ENCODE data around the gene NFXL1. TPM values are rescaled to one million over a fixed set of nuclear protein-coding genes. Genes with fewer than 3 reads are reported as not detected.

Gene NFXL1
- total RNA-seq, 2 donors from 2014 or later = 17.5 to 19.1 TPM

GRCh38 chr4:47858006-47858405 lies 56.4 kb downstream of the NFXL1 start:
- no peak for TF ChIP-seq POLR2A (IDR thresholded peaks at IDR 0.05)
- no peak for TF ChIP-seq CTCF (IDR thresholded peaks at IDR 0.05)
- no peak for TF ChIP-seq POLR2AphosphoS5 (IDR thresholded peaks at IDR 0.05)
- Histone ChIP-seq H3K36me3 (no peaks in the 10 kb centered on the region), H3K27ac (no peak overlapping the region), H3K9me3 (no peaks in the 10 kb centered on the region), H3K27me3 (replicated peaks; ENCODE audit: insufficient read depth) (no peaks in the 10 kb centered on the region), H3K4me1 (replicated peaks) (no peaks in the 10 kb centered on the region), H3K4me3 (no peak overlapping the region)
- intact Hi-C loops (cut with DNase I) = no loop called here
- 84% methylated on average over 2 of the region's 2 CpGs for WGBS
- no peak for DNase-seq (ENCODE audit: low spot score)

DNA sequence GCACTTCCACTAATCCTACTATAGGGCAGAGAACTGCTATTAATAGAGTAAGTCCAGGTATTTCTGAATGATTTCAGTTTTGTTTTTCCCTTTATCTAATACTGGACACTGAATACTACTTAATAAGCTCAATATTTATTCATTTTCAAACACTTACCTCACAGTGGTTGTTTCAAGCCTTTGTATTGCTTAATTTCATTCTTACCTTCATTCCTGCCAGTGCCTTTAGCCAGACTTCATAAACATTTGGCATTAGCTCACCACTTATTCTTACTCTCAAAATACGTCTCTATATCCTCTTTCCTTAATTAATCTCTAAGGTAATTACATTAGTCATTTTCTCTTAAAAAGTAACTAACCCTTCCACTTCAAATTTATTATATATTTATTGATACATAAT lies 57.7 kb downstream of the NFXL1 start:
- Histone ChIP-seq H3K4me3 (no peak overlapping the region), H3K4me1 (replicated peaks) (peaks cover under 1% of the 10 kb centered on the region), H3K27ac (no peak overlapping the region), H3K27me3 (replicated peaks; ENCODE audit: insufficient read depth) (no peaks in the 10 kb centered on the region), H3K9me3 (no peaks in the 10 kb centered on the region), H3K36me3 (no peaks in the 10 kb centered on the region)
- 94% methylated on average over 1 of the region's 1 CpG for WGBS
- TF ChIP-seq CTCF (IDR thresholded peaks at IDR 0.05) = no peak
- no peak for TF ChIP-seq POLR2A (IDR thresholded peaks at IDR 0.05)
- TF ChIP-seq POLR2AphosphoS5 (IDR thresholded peaks at IDR 0.05) = no peak
- intact Hi-C loops (cut with DNase I) = no loop called here
- no peak for DNase-seq (ENCODE audit: low spot score)

- DNase-seq (ENCODE audit: low spot score) = no peak
- H3K4me3 ChIP-seq = no peak overlapping the region
- H3K27ac ChIP-seq = no peak overlapping the region
- 90% methylated on average over 2 of the region's 2 CpGs for WGBS
- H3K4me1 ChIP-seq (replicated peaks) = peaks cover 5% of the 10 kb centered on the region
- H3K27me3 ChIP-seq (replicated peaks; ENCODE audit: insufficient read depth) = no peaks in the 10 kb centered on the region
- H3K9me3 ChIP-seq = no peaks in the 10 kb centered on the region
- H3K36me3 ChIP-seq = no peaks in the 10 kb centered on the region
- TF ChIP-seq POLR2A (IDR thresholded peaks at IDR 0.05) (no peak), CTCF (IDR thresholded peaks at IDR 0.05) (no peak), POLR2AphosphoS5 (IDR thresholded peaks at IDR 0.05) (no peak)
- intact Hi-C loops (cut with DNase I) = no loop called here
Measured at GRCh38 chr4:47855350-47855749, 59.0 kb downstream of the NFXL1 start.

DNA sequence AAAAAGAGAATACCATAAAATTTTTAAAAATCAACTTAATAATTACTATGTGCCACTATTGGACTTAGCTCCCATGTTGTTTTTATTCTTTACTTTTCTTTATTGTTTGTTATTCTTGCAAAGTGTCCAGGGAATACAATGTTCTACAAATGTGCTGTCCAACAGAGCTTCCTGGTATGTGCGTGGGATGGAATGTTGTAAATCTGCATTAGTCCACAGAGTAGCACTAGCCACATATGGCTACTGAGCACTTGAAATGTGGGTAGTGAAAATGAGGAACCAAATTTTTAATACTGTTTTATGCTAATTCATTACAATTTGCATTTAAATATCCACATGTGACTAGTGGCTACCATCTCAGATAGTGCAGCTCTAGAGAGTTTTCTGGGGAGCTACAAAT lies 62.2 kb downstream of the NFXL1 start:
- Histone ChIP-seq H3K4me3 (no peak overlapping the region), H3K27me3 (replicated peaks; ENCODE audit: insufficient read depth) (no peaks in the 10 kb centered on the region), H3K4me1 (replicated peaks) (peaks cover 5% of the 10 kb centered on the region), H3K36me3 (no peaks in the 10 kb centered on the region), H3K27ac (peak overlapping the region; percentile 12 to 69), H3K9me3 (no peaks in the 10 kb centered on the region)
- TF ChIP-seq POLR2AphosphoS5 (IDR thresholded peaks at IDR 0.05) = peak; percentile 90
- TF ChIP-seq CTCF (IDR thresholded peaks at IDR 0.05) = no peak
- DNase-seq (ENCODE audit: low spot score) = peak; percentile 57
- WGBS = 23% methylated on average over 1 of the region's 1 CpG
- intact Hi-C loops (cut with DNase I) = no loop called here

DNA sequence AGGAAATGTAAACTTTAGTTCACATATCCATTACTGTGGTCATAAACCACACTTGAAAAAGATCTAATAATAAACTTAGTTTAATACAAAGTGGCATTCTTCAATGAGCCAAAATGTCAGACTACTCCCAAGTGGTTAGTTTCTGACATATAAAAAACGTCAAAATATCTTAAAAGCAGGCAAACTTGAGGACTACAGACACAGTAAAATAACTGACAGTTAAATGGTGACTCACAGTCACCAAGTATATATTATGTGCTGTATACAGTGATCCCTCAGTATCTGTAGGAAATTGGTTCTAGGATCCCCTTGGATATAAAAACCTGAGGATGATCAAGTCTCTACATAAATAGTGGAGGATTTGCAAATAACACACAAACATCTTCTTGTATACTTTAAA lies 64.9 kb downstream of the NFXL1 start:
- no peak for TF ChIP-seq POLR2A (IDR thresholded peaks at IDR 0.05)
- TF ChIP-seq POLR2AphosphoS5 (IDR thresholded peaks at IDR 0.05) = no peak
- no peak for TF ChIP-seq CTCF (IDR thresholded peaks at IDR 0.05)
- 17% methylated on average over 1 of the region's 1 CpG for WGBS
- Histone ChIP-seq H3K4me3 (no peak overlapping the region), H3K27me3 (replicated peaks; ENCODE audit: insufficient read depth) (no peaks in the 10 kb centered on the region), H3K9me3 (no peaks in the 10 kb centered on the region), H3K27ac (no peak overlapping the region), H3K36me3 (no peaks in the 10 kb centered on the region), H3K4me1 (replicated peaks) (peaks cover 5% of the 10 kb centered on the region)
- no peak for DNase-seq (ENCODE audit: low spot score)
- intact Hi-C loops (cut with DNase I) = no loop called here

All from prostate gland (tissue), 2 donors.